HCT116 (cell line): ENCODE data around the gene CEP131. TPM values are rescaled to one million over a fixed set of nuclear protein-coding genes. Genes with fewer than 3 reads are reported as not detected.

Experiments
- ATAC-seq: fragments of 200-7000 bp; cut with Tn5 transposase; 2 replicates; pipeline ENCODE4 v1.9.1; 2020; ENCODE audit warnings: mild to moderate bottlenecking, moderate library complexity
- BruUV-seq: library from RNA; stranded (reverse); fragments of 400-500 nt; replicated peaks from 2 replicates; lab custom pipeline; 2021; lab: Mats Ljungman, UMichigan
- CTCF ChIA-PET: fragments of 300-600 bp; sonication (Branson Sonifier 250); formaldehyde crosslinking; loops from one replicate; lab custom pipeline; 2021; ENCODE audit warnings: antibody characterized with exemption; lab: Charles Lee
- POLR2A ChIA-PET: fragments of 300-600, 350-600 bp; sonication (Branson Sonifier 250); formaldehyde crosslinking; loops from one replicate; lab custom pipeline; 2021; ENCODE audit warnings: antibody characterized with exemption; lab: Charles Lee
- RAD21 ChIA-PET, 2 experiments: fragments of 300-600 bp; sonication (Branson Sonifier 250); formaldehyde crosslinking; loops; one replicate each; lab custom pipeline; 2023; ENCODE audit warnings: low total read pairs in 2 of 2; ENCODE audit not compliant: uncharacterized antibody in 2 of 2, unreplicated experiment in 2 of 2, low non-redundant PET in 1 of 2; lab: Charles Lee
- DNase-seq: peaks from one replicate; pipeline ENCODE4 v3.0.0-alpha.2; 2010; ENCODE audit warnings: low read depth, low spot score
- H2AFZ ChIP-seq: fragments of 200-600 bp; shearing (Covaris generic), sonication (generic); 2 replicates; pipeline ENCODE4 v1.6.1; 2017; ENCODE audit warnings: low read depth, mixed run types, mixed read lengths, antibody characterized with exemption, low read length; ENCODE audit not compliant: poor library complexity, severe bottlenecking
- H3K27ac ChIP-seq: 2 replicates; pipeline ENCODE4 v1.5.1; 2012; ENCODE audit warnings: low read depth, low read length
- H3K27me3 ChIP-seq: fragments of 200-600 bp; sonication (generic); 2 replicates; pipeline ENCODE4 v1.6.1; 2016; ENCODE audit warnings: mixed run types, low read length, mixed read lengths; ENCODE audit not compliant: insufficient read depth
- H3K36me3 ChIP-seq, 2 experiments: fragments of 200-500 bp in 1 of 2; fragments of 200-600 bp in 1 of 2; sonication (Bioruptor generic) in 1 of 2; sonication (generic) in 1 of 2; 2 replicates each; pipeline versions ENCODE4 v1.5.1 to v1.6.1; 2014 to 2016; ENCODE audit warnings: low read length in 2 of 2, inconsistent platforms in 1 of 2, mixed read lengths in 1 of 2, mixed run types in 1 of 2; ENCODE audit not compliant: insufficient read depth in 2 of 2, control insufficient read depth in 1 of 2
- H3K4me1 ChIP-seq, 2 experiments: fragments of 200-600 bp in 1 of 2; sonication (generic) in 1 of 2; 2 replicates each; pipeline versions ENCODE4 v1.5.1 to v1.6.1; 2012 to 2017; ENCODE audit warnings: low read length in 2 of 2, inconsistent platforms in 1 of 2, mild to moderate bottlenecking in 1 of 2, mixed read lengths in 1 of 2, mixed run types in 1 of 2, moderate library complexity in 1 of 2; ENCODE audit not compliant: insufficient read depth in 2 of 2, control insufficient read depth in 1 of 2
- H3K4me2 ChIP-seq: fragments of 200-600 bp; sonication (generic); 2 replicates; pipeline ENCODE4 v1.6.1; 2017; ENCODE audit warnings: mixed run types, low read length, mixed read lengths
- H3K4me3 ChIP-seq, 2 experiments: fragments of 200-600 bp in 1 of 2; sonication (generic) in 1 of 2; replicated peaks in 1 of 2; 2 replicates each; pipeline ENCODE4 v1.5.1; 2011 to 2016; ENCODE audit warnings: low read length in 2 of 2, control low read depth in 1 of 2, low read depth in 1 of 2, mild to moderate bottlenecking in 1 of 2, mixed read lengths in 1 of 2, mixed run types in 1 of 2
- H3K79me2 ChIP-seq: fragments of 200-600 bp; sonication (generic); 2 replicates; pipeline ENCODE4 v1.6.1; 2017; ENCODE audit warnings: mild to moderate bottlenecking, mixed run types, low read length, moderate library complexity, mixed read lengths; ENCODE audit not compliant: insufficient read depth
- H3K9ac ChIP-seq: fragments of 200-600 bp; sonication (generic); 2 replicates; pipeline ENCODE4 v1.6.1; 2016; ENCODE audit warnings: low read length, mixed read lengths
- H3K9me2 ChIP-seq: fragments of 200-600 bp; sonication (generic), shearing (Covaris generic); 2 replicates; pipeline ENCODE4 v1.6.1; 2017; ENCODE audit warnings: mixed run types, mild to moderate bottlenecking, moderate library complexity; ENCODE audit not compliant: insufficient read depth
- H3K9me3 ChIP-seq, 2 experiments: fragments of 200-500 bp in 1 of 2; fragments of 200-600 bp in 1 of 2; sonication (Bioruptor generic) in 1 of 2; sonication (generic) in 1 of 2; 2 replicates each; pipeline ENCODE4 v1.6.1; 2014 to 2017; ENCODE audit warnings: low read length in 2 of 2, mixed read lengths in 2 of 2, inconsistent platforms in 1 of 2, low read depth in 1 of 2, mild to moderate bottlenecking in 1 of 2, mixed run types in 1 of 2, moderate library complexity in 1 of 2; ENCODE audit not compliant: control insufficient read depth in 1 of 2, insufficient read depth in 1 of 2
- H4K20me1 ChIP-seq: fragments of 200-600 bp; sonication (generic), shearing (Covaris generic); 2 replicates; pipeline ENCODE4 v1.6.1; 2017; ENCODE audit warnings: mixed run types, mild to moderate bottlenecking, moderate library complexity; ENCODE audit not compliant: insufficient read depth
- CEBPB ChIP-seq: IDR thresholded peaks from 2 replicates; pipeline ENCODE4 v1.6.1; 2012; ENCODE audit warnings: low read depth
- CTCF ChIP-seq, 3 experiments: fragments of 200-600 bp in 1 of 3; sonication (generic) in 1 of 3; IDR thresholded peaks in 2 of 3; conservative IDR thresholded peaks in 1 of 3; 2 replicates each; pipeline ENCODE4 v1.5.1; 2012 to 2017; ENCODE audit warnings: low read depth in 2 of 3, low read length in 2 of 3, antibody characterized with exemption in 1 of 3, borderline replicate concordance in 1 of 3, control low read depth in 1 of 3, mild to moderate bottlenecking in 1 of 3, mixed read lengths in 1 of 3, mixed run types in 1 of 3, moderate library complexity in 1 of 3; ENCODE audit not compliant: insufficient read depth in 1 of 3
- EGR1 ChIP-seq: IDR thresholded peaks from 2 replicates; pipeline ENCODE4 v1.6.1; 2012; ENCODE audit warnings: low read depth
- ELF1 ChIP-seq: IDR thresholded peaks from 2 replicates; pipeline ENCODE4 v1.6.1; 2012; ENCODE audit warnings: low read depth, borderline replicate concordance
- MAX ChIP-seq: IDR thresholded peaks from 2 replicates; pipeline ENCODE4 v1.6.1; 2012
- POLR2A ChIP-seq: IDR thresholded peaks from 2 replicates; pipeline ENCODE4 v1.7.0; 2011; ENCODE audit warnings: borderline replicate concordance; ENCODE audit not compliant: insufficient read depth, insufficient read length; ENCODE audit errors: extremely low read depth
- POLR2AphosphoS5 ChIP-seq: IDR thresholded peaks from 2 replicates; pipeline ENCODE4 v1.6.1; 2011; ENCODE audit warnings: mild to moderate bottlenecking, low read depth, low read length, moderate library complexity
- SRF ChIP-seq: IDR thresholded peaks from 2 replicates; pipeline ENCODE4 v1.6.1; 2012; ENCODE audit warnings: low read depth
- ZFX ChIP-seq: fragments of 450-650 bp; IDR thresholded peaks from 2 replicates; pipeline ENCODE4 v1.6.1; 2017
- intact Hi-C: fragments of 100-400 bp; cut with micrococcal nuclease; formaldehyde crosslinking; loops from 2 replicates; pipeline ENCODE4 v1.10.0; 2022
- total RNA-seq: library from RNA; stranded (reverse); gene quantifications from one replicate; pipeline ENCODE4 v1.2.1, GENCODE V29; 2021; ENCODE audit not compliant: unreplicated experiment

The CEP131 gene
- total RNA-seq, 1 experiment from 2014 or later, result 30.2 TPM

GRCh38 chr17:81232616-81233241, 10.0 kb upstream of the CEP131 start (continued):
- TF ChIP-seq EGR1 (no peak), ZFX (no peak), MAX (no peak), POLR2A (no peak), SRF (no peak), ELF1 (no peak)

GRCh38 chr17:81231766-81232581, 9.2 kb upstream of the CEP131 start:
- ATAC-seq, result no peak
- no peaks in the 10 kb centered on the region for H3K27me3 ChIP-seq
- no peak overlapping the region for H3K27ac ChIP-seq
- H3K9ac ChIP-seq, result no peak overlapping the region
- intact Hi-C loops, result no loop called here
- ChIA-PET POLR2A (no interaction called here), RAD21 (no interaction called here), CTCF (interaction anchor here (1.1 kb wide), 1 partner anchor 9 kb away, joined by 4 read pairs; the partner anchor contains the start of gene CEP131)
- no peaks in the 10 kb centered on the region for H3K9me3 ChIP-seq
- no peaks in the 10 kb centered on the region for H3K9me2 ChIP-seq
- no TSS peak for BruUV-seq
- H3K4me3 ChIP-seq, result no peak overlapping the region
- H2AFZ ChIP-seq, result no peak overlapping the region
- H3K36me3 ChIP-seq, result peaks cover 5 to 7% of the 10 kb centered on the region in 2 experiments; a peak in 1 of 4 replicates
- no peaks in the 10 kb centered on the region for H3K4me1 ChIP-seq
- TF ChIP-seq CTCF (IDR thresholded peaks at IDR 0.05 in 2 of 3, conservative IDR thresholded peaks at IDR 0.05 in 1 of 3; ENCODE audit: borderline replicate concordance in 1 of 3, insufficient read depth in 1 of 3, low read depth in 2 of 3, low read length in 2 of 3), result no peak
- TF ChIP-seq POLR2AphosphoS5, result no peak
- no peak for TF ChIP-seq CEBPB
- TF ChIP-seq POLR2A, result no peak
- TF ChIP-seq, all 23 proteins: peak for 0
- H3K79me2 ChIP-seq, result no peaks in the 10 kb centered on the region; the same call in 1 of the 2 replicates
- H4K20me1 ChIP-seq, result no peaks in the 10 kb centered on the region
- no peak overlapping the region for H3K4me2 ChIP-seq
- DNase-seq, result no peak
